Globus pallidus (tissue), 1 donor: Measurements from ENCODE around the gene ADI1.

ENCODE experiments used
- DNase-seq: peaks from one replicate; pipeline ENCODE4 v3.0.0-alpha.2; 2015; ENCODE audit warnings: low spot score

The ADI1 gene

GRCh38 chr2:3519255-3520205 is at the start of gene ADI1:
Gene ADI1 (minus strand): TSS chr2:3519531. CDS start chr2:3519487, 44 bp downstream.
- peak; percentile 66 for DNase-seq

- DNase-seq: no peak
Measured at GRCh38 chr2:3566806-3567205, 47.5 kb upstream of the ADI1 start.

GRCh38 chr2:3565117-3565516 is 45.8 kb upstream of the ADI1 start:
- DNase-seq: no peak

- no peak for DNase-seq
Measured at GRCh38 chr2:3563521-3563976, 44.2 kb upstream of the ADI1 start.

GRCh38 chr2:3558205-3559014 is 39.1 kb upstream of the ADI1 start, which contains the start of gene RNASEH1:
Gene RNASEH1 (minus strand): TSS chr2:3558333. CDS start chr2:3558260, 73 bp downstream.
- DNase-seq: peak; percentile 96

- no peak for DNase-seq
Measured at GRCh38 chr2:3557639-3558204, 38.4 kb upstream of the ADI1 start.

GRCh38 chr2:3553946-3554345 is 34.6 kb upstream of the ADI1 start:
- no peak for DNase-seq

- DNase-seq: no peak
Measured at GRCh38 chr2:3547915-3548314, 28.6 kb upstream of the ADI1 start.

- no peak for DNase-seq
Measured at GRCh38 chr2:3545788-3546478, 26.6 kb upstream of the ADI1 start.

GRCh38 chr2:3543023-3543683 is 23.8 kb upstream of the ADI1 start:
- no peak for DNase-seq

- no peak for DNase-seq
Measured at GRCh38 chr2:3542107-3542506, 22.8 kb upstream of the ADI1 start.

GRCh38 chr2:3539836-3540235 is 20.5 kb upstream of the ADI1 start:
- no peak for DNase-seq

- DNase-seq: no peak
Measured at GRCh38 chr2:3536682-3537632, 17.6 kb upstream of the ADI1 start.

GRCh38 chr2:3535794-3536681 is 16.7 kb upstream of the ADI1 start:
- DNase-seq: no peak

GRCh38 chr2:3535467-3535793 is 16.1 kb upstream of the ADI1 start:
- no peak for DNase-seq

GRCh38 chr2:3534251-3534814 is 15.0 kb upstream of the ADI1 start:
- no peak for DNase-seq

GRCh38 chr2:3533836-3534235 is 14.5 kb upstream of the ADI1 start:
- DNase-seq: no peak

- no peak for DNase-seq
Measured at GRCh38 chr2:3532941-3533340, 13.6 kb upstream of the ADI1 start.
